Myocyte (in vitro differentiated cells): ENCODE results near the gene VCAN. TPM values are rescaled to one million over a fixed set of nuclear protein-coding genes. Genes with fewer than 3 reads are reported as not detected.
"Not testable (repeated sequence)": the region's sequence is repeated elsewhere in the genome, so short reads cannot be mapped to it uniquely, and the experiment has no call there.

Experiments used
- DNase-seq: peaks from one replicate; pipeline ENCODE4 v3.0.0-alpha.2; 2012; ENCODE audit warnings: low read depth
- polyA plus RNA-seq: library from polyadenylated mRNA; unstranded; fragments of >200 nt; gene quantifications from one replicate; pipeline ENCODE4 v1.2.1, GENCODE V29; 2012; ENCODE audit warnings: missing spikeins
- total RNA-seq: library from RNA; depleted of rRNA; stranded (reverse); fragments of >200 nt; gene quantifications from 2 replicates; pipeline ENCODE4 v1.2.3, GENCODE V29; 2014

Gene VCAN
- 137 and 177 TPM in 2 replicates for total RNA-seq
- 120 TPM for polyA plus RNA-seq

DNA sequence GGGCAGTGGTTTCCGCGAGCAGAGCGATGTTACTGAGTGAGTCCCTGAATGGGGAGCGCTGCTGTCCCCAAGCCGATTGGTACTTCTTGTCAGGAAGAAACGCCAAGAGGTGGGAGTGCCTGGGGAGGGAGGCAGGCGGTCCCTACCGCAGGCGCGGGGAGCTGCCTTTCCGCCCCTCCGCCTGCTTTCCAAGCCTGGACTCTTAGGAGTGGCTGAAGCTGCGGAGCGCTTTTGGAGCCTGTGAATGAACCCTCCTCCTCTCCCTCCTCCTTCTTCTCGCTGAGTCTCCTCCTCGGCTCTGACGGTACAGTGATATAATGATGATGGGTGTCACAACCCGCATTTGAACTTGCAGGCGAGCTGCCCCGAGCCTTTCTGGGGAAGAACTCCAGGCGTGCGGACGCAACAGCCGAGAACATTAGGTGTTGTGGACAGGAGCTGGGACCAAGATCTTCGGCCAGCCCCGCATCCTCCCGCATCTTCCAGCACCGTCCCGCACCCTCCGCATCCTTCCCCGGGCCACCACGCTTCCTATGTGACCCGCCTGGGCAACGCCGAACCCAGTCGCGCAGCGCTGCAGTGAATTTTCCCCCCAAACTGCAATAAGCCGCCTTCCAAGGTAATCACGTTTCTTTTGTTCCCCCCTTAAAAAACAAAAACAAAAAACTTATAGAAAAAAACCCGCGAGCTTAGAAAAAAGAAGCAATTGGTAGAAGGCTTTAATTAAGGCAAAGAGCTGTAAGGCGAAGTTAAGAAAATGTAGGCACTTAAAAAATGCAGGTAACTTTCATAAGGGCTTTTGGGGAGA is at the start of gene VCAN:
Gene VCAN, plus strand, starts transcription at position 340 of the 808 bp plus-strand sequence. CDS start 11,775 bp downstream, outside the sequence.
- DNase-seq: peak; percentile 77

DNA sequence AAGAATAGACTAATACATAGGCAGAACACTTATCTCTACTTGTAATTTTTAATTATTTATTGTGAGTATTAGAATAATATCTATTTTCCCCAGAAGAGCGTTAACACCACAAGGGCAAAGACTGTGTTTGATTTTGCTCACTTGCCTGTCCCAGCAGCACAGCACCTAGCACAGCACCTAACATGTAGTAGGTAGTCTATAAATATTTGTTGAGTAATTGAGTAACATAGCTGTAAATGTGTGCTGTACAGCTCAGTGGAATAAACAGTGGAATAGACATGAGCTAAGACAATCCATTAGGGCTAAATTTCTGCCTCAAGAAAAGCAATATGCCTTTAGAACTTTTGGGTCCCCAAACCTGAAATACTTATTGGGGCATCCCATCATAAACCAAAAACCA is 49.3 kb upstream of the VCAN start:
- no peak for DNase-seq

DNA sequence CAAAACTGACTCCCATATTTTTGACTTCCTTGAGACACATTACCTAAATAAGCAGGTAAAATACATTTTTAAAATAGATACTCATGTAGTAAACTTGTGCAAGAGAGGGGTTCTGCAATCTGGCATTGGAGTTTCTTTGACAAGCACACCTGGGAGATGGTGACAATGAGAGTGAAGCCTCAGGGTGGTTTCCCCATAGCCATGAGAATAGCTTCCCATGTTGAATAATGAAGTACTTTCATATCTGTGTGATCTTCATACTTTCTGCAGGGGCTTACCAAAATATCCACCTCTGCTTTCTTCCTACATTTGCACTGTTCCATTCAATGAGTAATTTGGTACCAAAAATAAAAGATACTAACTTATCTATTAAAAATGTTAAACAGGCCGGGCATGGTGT is 44.7 kb upstream of the VCAN start:
- no peak for DNase-seq

DNA sequence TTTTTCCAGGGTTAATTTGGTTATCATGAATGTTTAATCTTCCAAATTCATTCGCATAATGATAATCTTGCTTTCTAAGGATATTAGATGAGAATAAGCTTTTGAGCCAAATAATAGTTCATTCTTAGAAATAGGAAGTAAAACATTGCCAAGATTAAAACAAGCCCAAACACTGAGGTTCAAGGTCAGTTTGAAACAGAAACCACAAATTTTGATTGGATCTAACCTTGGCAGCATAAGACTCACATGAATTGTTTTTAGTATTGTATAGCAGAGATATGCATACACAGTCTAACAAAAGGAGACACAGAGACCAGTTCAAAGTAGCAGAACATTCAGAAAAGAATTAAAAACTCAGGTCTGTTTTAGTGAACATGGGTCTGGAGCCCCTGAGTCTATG is 43.4 kb upstream of the VCAN start:
- DNase-seq: no peak

DNA sequence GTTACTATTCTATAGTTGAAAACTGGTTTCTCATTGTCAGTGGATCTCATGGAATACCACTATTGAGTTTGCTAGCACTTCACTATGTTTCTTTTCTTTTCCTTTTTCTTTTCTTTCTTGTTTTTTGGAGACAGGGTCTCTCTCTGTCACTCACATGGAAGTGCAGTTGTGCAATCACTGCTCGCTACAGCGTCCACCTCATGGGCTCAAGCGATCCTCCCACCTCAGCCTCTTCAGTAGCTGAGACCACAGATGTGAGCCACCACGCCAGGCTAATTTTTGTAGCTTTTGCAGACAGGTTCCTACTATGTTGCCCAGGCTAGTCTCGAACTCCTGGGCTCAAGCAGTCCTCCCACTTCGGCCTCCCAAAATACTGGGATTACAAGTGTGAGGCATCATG is 42.7 kb upstream of the VCAN start:
- DNase-seq: no peak

DNA sequence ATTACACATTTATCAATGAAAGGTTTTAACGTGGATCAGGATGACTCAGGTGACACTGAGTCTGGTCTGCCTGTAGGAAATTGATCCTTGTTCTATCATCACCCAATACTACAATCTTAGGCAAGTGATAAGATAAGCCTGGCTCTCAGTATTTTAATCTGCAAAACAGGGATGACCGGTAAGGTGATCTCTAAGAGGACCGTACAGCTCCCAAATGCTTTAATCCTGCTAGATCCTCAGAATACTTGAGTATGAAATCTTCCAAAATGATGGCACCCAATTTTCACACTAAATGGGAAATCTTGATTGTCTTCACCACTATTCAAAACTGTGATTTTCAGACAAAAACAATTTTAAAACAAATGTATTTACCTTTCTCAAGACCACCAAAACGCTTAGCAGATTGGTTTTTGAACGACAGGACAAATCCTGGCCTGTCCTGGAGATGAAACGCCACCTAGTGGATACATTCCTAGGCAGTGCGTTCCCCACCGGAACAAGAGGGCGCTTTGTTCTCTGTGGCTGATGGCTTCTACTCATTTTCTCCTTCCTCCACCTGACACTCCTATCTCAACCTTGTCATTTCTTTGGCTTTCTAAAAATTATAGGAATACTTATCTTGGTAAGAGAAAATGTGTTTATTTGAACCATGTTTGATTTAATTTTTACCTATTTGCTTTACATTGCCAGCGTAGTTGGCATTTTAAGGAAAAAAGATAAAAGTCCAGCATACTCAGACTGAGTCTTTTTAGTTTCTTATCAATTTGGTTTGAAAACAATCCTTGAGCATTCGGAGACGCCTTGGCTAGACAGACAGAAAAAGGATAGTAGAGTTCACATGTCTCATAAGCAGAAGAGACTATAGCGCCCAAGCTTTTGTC is 41.2 kb upstream of the VCAN start:
- DNase-seq: peak; percentile 70

DNA sequence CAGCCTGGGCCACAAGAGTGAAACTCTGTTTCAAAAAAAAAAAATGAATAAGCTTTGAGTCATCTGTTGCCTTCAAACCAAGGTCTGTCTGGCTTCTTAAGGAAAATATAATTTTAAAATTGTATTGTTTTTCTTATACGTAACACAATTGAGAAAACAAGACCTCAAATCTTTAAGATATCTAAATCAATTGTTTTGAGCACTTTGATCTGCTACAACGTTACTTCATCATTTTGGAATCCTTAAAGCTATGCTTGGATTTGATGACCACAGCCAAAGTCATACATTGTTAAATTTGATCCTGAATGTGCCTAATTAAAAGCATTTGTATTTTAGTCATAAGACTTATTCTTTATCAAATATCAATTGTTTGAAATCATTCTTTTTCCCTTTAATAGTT is 37.7 kb upstream of the VCAN start:
- no peak for DNase-seq

DNA sequence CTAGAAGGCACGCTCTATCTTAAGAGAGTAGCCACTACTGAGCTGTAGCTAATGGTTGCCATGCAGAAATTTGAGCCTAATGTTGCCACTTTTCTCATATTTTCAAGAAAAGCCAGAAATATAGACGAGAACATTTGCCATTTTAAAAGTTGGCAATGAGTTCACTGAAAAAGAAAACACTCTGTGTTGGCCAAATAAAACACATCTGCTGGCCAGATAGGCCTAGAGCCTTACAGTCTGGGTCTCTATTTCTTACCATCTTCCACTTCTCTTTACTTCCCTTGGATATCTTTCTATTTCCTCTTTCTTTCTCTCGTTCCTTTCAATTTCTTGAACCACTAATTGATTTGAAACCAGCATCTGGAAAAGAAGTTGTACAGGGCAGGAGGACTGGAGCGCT is 36.6 kb upstream of the VCAN start:
- DNase-seq: no peak

DNA sequence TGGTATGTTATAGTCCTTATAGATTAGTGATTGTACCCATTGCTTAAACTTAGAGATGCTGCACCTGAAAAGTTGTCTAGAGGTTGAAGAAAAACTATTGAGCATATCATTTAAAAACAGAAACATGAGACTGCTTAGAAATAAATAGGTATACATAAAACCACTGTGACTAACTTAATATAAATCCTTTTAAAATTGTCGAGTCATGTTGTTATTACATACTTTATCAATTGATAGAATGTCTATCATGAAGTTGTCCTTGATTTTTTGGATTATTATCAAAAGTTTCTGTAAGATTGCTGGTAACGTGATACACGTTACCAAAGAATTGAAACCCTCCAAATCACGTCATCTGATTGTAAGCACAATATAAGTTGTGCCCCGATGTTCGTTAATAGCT is 35.3 kb upstream of the VCAN start:
- no peak for DNase-seq

DNA sequence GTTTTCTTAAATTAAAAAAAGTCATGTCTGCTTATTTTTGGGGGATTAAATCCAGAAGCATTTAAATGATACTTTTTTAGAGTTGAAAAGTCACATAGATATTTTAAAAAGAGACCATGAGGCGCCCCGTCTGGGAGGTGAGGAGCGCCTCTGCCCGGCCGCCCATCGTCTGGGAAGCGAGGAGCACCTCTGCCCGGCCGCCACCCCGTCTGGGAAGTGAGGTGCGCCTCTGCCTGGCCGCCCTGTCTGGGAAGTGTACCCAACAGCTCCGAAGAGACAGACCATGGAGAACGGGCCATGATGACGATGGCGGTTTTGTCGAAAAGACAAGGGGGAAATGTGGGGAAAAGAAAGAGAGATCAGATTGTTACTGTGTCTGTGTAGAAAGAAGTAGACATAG is 33.8 kb upstream of the VCAN start:
- not testable (repeated sequence) for DNase-seq

DNA sequence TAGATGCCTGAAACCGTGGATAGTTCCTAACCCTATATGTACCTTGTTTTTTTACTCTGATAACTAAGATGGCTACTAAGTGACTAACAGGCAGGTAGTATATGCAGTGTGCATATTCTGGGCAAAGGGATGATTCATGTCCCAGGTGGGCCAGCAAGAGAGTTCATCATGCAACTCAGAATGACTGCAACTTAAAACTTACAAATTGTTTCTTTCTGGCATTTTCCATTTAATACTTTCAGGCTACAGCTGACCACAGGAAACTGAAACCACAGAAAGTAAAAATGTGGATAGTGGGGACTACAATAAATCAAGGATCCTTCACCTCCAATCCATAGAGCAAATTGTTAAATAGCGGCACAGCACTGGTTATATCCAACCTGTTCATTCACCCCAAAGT is 30.7 kb upstream of the VCAN start:
- no peak for DNase-seq

DNA sequence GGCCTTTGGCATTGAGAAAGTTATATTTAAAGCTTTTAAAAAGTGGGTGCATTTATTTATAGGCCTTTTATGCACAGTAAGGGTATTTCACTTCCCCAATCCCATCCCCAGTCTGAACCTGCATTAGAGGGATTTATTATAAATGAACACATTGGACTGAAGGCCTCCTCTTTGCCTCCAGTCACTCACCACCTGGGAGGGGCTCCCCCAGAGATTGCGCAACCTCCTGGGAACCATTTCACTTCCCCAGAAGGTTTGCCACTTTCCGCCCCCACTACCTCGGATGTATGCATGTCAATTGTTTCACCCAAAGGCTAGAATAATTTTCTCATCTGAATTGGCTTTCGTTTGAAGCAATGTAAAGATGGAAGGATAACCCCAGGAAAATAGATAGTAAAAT is 29.8 kb upstream of the VCAN start:
- no peak for DNase-seq

DNA sequence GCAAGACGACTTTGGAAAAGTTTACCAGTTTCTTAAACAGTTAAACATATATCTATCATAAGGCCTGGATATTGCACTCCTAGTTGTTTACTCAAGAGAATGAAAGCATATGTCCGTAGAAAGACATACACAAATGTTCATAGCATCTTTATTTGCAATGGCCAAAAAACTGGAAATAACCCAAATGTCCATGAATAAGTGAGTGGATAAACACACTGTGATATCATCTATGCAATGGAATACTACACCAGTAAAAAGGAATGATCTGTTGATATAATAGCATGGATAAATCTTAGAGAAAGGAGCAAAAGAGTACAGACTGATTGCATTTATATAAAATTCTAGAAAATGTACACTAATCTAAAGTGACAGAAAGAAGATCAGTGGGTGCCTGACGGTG is 28.0 kb upstream of the VCAN start:
- no peak for DNase-seq

DNA sequence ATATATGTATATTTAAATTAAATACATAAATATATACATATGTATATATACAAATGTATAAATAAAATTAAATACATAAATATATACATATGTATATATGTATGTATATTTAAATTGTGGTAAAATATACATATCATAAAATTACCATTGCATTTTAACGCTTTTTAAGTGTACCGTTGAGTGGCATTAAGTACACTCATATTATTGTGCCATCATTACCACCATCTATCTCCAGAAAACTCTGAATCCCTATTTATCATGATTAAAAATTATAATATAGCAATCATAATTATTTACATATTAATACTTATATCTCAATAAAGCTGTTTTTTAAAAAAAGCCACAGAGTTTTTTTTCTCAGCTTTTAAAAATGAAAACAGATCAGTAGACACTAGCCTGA is 27.1 kb upstream of the VCAN start:
- DNase-seq: no peak

DNA sequence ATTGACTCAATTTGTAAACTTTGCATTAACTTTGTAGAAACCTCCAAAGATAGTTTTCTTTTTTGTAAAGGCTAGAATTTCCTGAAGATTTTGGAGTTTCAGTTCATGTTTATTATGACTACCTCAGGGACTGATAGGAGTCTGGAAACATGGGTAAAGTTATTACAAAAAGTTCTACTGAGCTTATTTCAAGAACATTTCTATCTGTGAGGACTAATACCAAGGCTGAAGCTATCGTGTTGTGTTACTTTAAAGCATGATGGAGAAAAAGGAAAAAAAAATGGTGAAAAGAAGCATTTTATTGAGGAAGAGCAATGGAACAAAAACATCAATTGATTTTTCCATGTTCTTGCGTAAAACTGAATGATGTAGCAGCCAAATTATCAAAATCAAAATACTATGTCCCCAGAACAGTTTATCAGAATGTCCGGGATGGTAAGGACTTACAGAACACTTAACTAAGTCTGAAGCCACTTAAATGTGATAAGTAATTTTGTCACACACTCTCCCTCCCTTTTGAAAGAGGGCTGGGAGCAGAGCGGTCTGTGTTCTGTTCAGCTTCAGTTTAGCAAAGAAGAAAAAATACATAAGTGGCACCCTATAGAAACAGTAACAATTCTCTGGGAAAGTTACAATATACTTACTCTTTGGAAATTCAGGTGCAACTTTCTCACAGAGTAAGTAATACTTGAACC is 25.1 kb upstream of the VCAN start:
- DNase-seq: no peak

DNA sequence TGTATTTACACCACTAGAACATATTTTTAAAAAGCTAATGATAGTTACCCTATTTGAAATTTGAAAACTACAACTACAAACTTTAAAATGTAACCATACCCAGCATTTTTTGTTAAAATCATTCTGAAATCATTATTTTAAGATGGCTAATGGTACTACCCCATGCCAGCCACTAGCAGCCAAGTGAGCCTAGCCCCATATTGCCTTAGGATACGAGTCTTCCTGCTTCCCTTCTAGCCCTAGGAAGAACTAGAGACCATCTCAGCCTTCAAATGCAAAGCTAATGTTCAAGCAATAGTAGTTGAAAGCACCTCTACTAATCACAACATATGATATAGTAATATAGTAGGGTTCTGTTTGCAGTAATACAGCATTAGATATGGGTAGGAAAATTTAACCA is 24.0 kb upstream of the VCAN start:
- DNase-seq: no peak

DNA sequence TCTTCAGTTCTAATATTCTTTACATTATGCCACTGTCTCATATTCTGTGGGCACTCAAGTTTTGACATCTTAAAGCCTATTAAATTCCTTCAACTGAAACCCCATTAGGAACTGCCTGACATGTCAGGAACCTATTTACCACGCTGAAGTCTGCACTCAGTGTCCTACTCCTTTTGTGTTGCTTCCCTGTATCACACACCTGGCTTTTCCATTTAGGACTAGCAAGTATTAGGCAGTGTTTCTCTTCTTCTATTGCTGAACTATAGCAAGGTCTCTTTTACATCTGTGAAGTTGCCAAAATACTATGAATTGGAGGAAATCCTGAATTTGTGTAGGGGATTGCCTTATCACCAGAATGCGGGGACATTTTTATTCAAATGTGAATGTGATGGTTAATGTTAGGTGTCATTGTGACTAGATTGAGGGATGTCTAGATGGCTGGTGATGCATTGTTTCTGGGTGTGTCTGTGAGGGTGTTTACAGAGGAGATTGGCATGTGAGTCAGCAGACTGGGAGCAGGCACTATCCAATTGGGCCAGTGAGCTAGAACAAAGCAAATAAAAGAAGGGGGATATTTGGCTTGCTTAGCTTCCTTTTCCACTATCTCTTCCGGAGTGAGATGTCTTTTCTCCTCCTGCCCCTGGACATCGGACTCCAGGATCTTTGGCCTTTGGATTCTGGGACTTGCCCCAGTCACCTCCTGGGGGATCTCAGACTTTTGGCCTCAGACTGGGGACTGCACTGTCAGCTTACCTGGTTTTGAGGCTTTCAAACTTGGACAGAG is 21.2 kb upstream of the VCAN start:
- DNase-seq: no peak

DNA sequence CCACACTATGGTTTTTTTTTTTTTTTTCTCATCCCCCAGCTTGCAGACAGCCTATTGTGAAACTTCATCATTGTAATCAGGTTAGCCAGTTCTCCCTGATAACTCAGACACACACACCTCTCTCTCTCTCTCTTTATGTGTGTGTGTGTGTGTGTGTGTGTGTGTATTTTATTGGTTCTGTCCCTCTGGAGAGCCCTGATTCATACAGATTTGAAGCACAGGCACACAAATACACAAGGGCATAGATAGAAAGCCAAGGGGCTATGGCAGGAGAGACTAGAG is 20.6 kb upstream of the VCAN start:
- DNase-seq: no peak

DNA sequence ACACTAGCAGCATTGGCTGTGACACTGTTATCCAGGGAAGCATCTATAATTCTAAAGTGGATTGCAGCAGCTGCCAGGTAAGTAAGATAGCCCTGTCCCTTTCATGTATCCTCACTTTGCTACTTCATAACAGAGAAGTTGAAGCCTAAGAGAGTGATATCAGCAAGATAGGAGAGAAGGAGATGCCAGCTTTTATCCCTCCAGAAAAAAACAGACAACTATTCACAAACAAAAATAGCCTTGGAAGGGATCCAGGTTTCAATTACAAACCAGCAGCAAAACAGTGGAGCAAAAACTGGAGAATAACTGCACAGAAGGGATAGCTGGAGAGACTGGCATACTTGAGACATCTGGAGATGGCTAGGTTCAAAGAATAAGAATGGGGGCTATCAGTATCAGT is 19.6 kb upstream of the VCAN start:
- peak; percentile 2 for DNase-seq

DNA sequence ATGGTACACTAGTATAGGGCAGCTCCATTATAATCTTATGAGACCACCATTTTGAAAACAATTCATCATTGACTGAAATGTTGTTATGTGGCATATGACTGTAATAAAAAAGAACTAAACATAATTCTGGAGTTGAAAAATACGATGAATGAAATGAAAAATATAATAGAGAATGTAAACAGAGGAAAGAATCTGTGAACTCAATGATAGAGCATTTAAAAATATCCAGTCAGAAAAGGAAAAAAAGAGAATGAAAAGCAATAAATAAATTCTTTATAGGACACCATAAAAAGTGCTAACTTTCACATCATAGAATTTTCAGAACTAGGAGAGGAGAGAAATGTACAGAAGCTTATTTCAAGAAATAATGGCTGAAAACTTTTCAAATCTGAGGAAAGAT is 17.6 kb upstream of the VCAN start:
- DNase-seq: no peak

DNA sequence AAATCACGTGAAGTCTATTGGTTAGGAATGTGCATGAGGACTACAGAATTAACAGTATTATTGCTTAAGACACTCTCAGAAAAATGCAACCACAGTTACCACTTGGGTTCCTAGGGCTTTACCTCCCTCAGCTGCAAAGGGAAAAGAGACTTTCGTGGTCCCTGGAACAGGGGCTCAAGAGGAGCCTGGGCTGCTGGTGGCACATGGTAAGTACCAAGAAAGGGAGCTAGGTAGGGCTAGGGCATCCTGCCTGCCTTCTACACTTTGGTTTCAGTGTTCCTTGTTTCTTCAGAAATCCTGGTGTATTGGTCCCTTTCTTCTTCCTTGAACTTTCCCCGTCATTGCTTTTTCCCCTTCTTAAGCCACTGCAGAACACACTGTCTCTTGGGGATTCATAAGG is 7.3 kb upstream of the VCAN start:
- DNase-seq: no peak
